ENCODE measurements around the gene CD164L2. TPM values are rescaled to one million over a fixed set of nuclear protein-coding genes. Genes with fewer than 3 reads are reported as not detected.
A peak's percentile ranks its signal among the peaks of the same experiment; 100 is the strongest.

Gene CD164L2
- total and polyA plus RNA-seq, 5 donors from 2014 or later = not detected

DNA sequence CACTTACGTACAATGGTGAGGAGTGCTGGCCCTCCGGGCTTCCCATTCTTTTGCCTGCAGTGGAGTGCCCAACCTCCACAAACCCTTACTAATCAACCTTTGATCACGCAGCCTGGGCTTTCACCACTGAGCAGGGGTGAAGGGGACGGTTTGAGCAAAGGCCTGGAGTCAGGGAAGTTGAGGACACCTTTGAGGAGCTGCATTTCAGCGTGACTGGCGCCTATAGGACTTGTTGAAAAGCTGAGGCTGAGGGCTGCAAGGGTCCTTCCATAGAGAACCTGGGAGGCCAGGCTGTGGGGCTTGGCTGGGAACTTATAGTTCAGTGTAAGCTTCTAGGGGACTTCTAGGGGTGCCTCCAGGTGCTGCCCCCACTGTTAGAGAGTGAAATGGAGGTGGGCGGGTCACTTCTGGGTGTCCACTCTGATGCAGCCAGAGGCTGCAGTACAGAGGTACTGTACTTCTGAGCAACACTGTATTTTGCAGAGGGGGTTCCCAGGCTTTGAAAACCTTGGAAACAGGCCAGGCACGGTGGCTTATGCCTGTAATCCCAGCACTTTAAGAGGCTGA lies 31.5 kb downstream of the CD164L2 start:
- H3K4me1 Mint-ChIP-seq = peaks cover 0 to 31% (median 13%) of the 10 kb centered on the region in 4 donors
- H3K27me3 ChIP-seq (ENCODE audit: control insufficient read depth, insufficient read depth, low read length) = no peaks in the 10 kb centered on the region
- ATAC-seq (ENCODE audit: low read depth in 2 of 2) = no peak
- H3K36me3 Mint-ChIP-seq = peaks cover 15% of the 10 kb centered on the region
- H3K27me3 Mint-ChIP-seq = no peaks in the 10 kb centered on the region
- H3K4me3 Mint-ChIP-seq = peak overlapping the region in 3 of 4 donors; percentile 19 to 75 (median 35)
- H3K36me3 ChIP-seq (ENCODE audit: control insufficient read depth, insufficient read depth, low read length) = peaks cover 17% of the 10 kb centered on the region
- peaks cover 33% of the 10 kb centered on the region for H3K4me1 ChIP-seq (ENCODE audit: control insufficient read depth, insufficient read depth, low read length, poor library complexity, severe bottlenecking)
- H3K27ac ChIP-seq (ENCODE audit: insufficient read depth, low read length, poor library complexity, severe bottlenecking) = no peak overlapping the region
- no peaks in the 10 kb centered on the region for H3K9me3 ChIP-seq (ENCODE audit: control insufficient read depth in 2 of 2, low read length in 2 of 2)
- peak overlapping the region in 2 of 3 donors; percentile 15 to 41 for H3K27ac Mint-ChIP-seq
- H3K9me3 Mint-ChIP-seq = no peaks in the 10 kb centered on the region
- H3K4me3 ChIP-seq (ENCODE audit: low read depth, low read length) = no peak overlapping the region
- no peak for DNase-seq

DNA sequence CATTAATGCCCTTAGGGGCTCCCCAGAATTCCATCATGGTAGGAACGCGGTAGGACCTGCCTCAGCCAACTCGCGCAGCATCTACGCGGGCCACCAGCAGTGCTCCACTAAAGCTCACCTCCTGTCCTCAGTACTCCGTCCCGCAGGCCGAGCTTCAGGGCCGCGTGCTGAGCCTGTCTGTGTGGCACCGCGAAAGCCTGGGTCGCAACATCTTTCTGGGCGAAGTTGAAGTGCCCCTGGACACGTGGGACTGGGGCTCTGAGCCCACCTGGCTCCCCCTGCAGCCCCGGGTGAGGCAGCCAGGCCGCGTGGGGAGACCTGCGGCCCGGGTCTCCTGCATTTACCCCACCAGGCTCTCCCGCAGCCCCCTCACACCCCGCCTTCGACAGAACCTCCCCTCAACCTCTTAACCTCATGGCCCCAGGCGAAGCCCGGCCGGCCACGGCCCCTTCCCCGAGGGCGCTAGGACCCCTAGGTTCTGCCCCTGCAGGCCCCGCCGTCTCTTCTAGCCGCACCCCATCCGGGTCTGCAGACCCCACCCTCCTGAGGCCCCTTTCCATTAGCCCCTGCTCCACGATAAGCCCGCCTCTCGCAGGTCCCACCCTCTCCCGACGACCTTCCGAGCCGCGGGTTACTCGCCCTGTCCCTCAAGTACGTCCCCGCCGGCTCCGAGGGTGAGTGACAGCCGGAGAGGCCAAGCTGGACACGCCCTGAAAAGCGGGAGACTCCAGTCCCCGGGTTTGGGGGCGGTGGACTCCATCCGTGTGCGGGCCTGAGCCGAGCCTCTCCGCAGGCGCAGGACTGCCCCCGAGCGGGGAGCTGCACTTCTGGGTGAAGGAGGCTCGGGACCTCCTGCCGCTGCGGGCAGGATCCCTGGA lies 32.2 kb downstream of the CD164L2 start:
- H3K36me3 Mint-ChIP-seq = peaks cover 20% of the 10 kb centered on the region
- Histone ChIP-seq H3K27ac (ENCODE audit: insufficient read depth, low read length, poor library complexity, severe bottlenecking) (no peak overlapping the region), H3K4me1 (ENCODE audit: control insufficient read depth, insufficient read depth, low read length, poor library complexity, severe bottlenecking) (peaks cover 26% of the 10 kb centered on the region), H3K9me3 (ENCODE audit: control insufficient read depth in 2 of 2, low read length in 2 of 2) (no peaks in the 10 kb centered on the region), H3K36me3 (ENCODE audit: control insufficient read depth, insufficient read depth, low read length) (peaks cover 22% of the 10 kb centered on the region), H3K27me3 (ENCODE audit: control insufficient read depth, insufficient read depth, low read length) (no peaks in the 10 kb centered on the region), H3K4me3 (ENCODE audit: low read depth, low read length) (no peak overlapping the region)
- peak overlapping the region in 2 of 4 donors; percentile 15 to 29 for H3K4me3 Mint-ChIP-seq
- no peak for ATAC-seq (ENCODE audit: low read depth in 2 of 2)
- no peaks in the 10 kb centered on the region for H3K9me3 Mint-ChIP-seq
- no peak for DNase-seq
- peaks cover 0 to 31% (median 11%) of the 10 kb centered on the region in 4 donors for H3K4me1 Mint-ChIP-seq
- H3K27ac Mint-ChIP-seq = no peak overlapping the region
- no peaks in the 10 kb centered on the region for H3K27me3 Mint-ChIP-seq

DNA sequence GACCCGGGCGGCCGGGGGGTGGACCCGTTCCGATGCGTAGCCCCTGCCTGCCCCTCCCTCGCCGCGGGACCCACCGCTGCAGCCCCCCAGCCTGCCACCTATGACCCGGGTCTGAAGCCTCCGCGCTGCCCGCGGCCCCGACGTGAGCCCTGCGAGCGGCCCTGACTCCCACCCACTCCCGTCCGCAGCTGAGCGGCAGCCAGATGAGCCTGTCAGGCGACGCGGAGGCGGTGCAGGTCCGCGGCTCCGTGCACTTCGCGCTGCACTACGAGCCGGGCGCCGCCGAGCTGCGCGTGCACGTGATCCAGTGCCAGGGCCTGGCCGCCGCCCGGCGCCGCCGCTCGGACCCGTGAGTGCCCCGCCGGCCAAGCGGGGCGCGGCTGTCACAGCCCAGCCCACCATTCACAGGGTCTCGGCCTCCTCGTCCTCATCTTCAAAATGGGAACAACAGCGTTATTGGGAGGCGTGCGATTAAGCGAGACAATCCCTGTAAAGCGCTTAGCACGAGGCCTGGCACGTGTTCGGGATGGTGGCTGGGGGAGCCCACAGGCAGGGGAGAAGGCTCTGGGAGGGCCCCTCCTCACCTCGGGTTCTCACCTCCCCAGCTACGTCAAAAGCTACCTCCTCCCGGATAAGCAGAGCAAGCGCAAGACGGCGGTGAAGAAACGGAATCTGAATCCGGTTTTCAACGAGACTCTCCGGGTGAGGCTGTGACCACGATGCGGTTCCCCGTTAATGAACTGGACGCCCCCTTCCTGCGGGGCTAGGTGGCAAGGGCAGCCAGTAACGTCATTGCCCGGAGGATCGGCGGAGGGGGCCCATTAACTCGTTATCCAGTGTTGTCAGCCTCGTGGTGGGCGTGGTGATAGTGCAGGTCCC lies 33.1 kb downstream of the CD164L2 start:
- H3K4me3 ChIP-seq (ENCODE audit: low read depth, low read length) = no peak overlapping the region
- DNase-seq (no peak), ATAC-seq (ENCODE audit: low read depth in 2 of 2) (peak in 1 of 2 donors; percentile 41)
- no peak overlapping the region for H3K27ac ChIP-seq (ENCODE audit: insufficient read depth, low read length, poor library complexity, severe bottlenecking)
- Mint-ChIP-seq H3K27me3 (no peaks in the 10 kb centered on the region), H3K4me1 (peaks cover 0 to 30% (median 6%) of the 10 kb centered on the region in 4 donors), H3K9me3 (no peaks in the 10 kb centered on the region), H3K27ac (peak overlapping the region in 1 of 3 donors; percentile 26), H3K36me3 (peaks cover 20% of the 10 kb centered on the region), H3K4me3 (peak overlapping the region in 2 of 4 donors; percentile 15 to 29)
- H3K36me3 ChIP-seq (ENCODE audit: control insufficient read depth, insufficient read depth, low read length) = peaks cover 29% of the 10 kb centered on the region
- H3K4me1 ChIP-seq (ENCODE audit: control insufficient read depth, insufficient read depth, low read length, poor library complexity, severe bottlenecking) = peaks cover 25% of the 10 kb centered on the region
- H3K27me3 ChIP-seq (ENCODE audit: control insufficient read depth, insufficient read depth, low read length) = no peaks in the 10 kb centered on the region
- H3K9me3 ChIP-seq (ENCODE audit: control insufficient read depth in 2 of 2, low read length in 2 of 2) = no peaks in the 10 kb centered on the region

DNA sequence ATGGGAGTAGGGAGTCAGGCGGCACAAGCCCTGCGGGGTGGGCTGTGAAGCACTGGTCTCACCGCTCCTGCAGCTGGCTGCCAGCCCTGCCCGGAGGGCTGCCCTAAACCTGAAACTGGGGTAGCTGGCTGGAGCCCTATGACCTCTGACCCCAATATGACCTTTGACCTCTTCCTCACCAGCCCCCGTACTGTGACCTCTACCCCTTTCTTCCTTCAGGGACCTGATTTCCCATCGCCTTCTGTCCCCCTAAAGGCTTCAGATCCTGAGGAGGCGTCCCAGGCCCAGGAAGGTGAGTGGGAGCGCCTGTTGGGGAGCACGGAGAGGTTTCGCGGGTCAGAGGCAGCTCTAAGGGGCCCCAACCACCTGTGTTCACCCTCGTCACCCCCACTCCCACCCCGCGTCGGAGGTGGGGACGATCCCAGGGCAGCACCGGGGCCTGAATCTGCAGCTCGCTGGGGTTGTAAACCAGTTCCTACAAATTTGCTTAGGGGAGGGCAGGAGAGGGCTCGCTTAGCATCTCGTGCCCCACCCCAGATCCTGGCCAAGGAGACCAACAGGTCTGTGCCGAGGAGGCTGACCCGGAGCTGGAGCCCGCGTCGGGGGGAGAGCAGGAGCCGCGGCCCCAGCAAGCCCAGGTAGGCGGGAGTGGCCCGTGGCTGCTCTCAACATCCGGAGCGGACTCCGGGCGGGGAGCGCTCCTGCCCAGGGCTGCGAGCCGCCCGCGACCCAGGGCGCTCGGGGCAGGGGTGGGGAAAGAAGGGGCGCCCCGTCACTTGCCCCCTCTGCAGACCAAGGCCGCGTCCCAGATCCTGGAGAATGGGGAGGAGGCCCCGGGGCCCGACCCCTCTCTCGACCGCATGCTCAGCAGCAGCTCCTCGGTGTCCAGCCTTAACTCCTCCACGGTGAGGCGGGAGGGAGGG lies 34.0 kb downstream of the CD164L2 start:
- Histone ChIP-seq H3K36me3 (ENCODE audit: control insufficient read depth, insufficient read depth, low read length) (peaks cover 30% of the 10 kb centered on the region), H3K27ac (ENCODE audit: insufficient read depth, low read length, poor library complexity, severe bottlenecking) (peak overlapping the region; percentile 30), H3K9me3 (ENCODE audit: control insufficient read depth in 2 of 2, low read length in 2 of 2) (no peaks in the 10 kb centered on the region), H3K4me3 (ENCODE audit: low read depth, low read length) (no peak overlapping the region), H3K4me1 (ENCODE audit: control insufficient read depth, insufficient read depth, low read length, poor library complexity, severe bottlenecking) (peaks cover 32% of the 10 kb centered on the region), H3K27me3 (ENCODE audit: control insufficient read depth, insufficient read depth, low read length) (no peaks in the 10 kb centered on the region)
- no peaks in the 10 kb centered on the region for H3K9me3 Mint-ChIP-seq
- peaks cover 24% of the 10 kb centered on the region for H3K36me3 Mint-ChIP-seq
- H3K4me3 Mint-ChIP-seq = peak overlapping the region in 3 of 4 donors; percentile 41 to 69 (median 68)
- H3K4me1 Mint-ChIP-seq = peaks cover 0 to 35% (median 9%) of the 10 kb centered on the region in 4 donors
- no peaks in the 10 kb centered on the region for H3K27me3 Mint-ChIP-seq
- ATAC-seq (ENCODE audit: low read depth in 2 of 2) (peak; percentile 70 to 78), DNase-seq (peak in 2 of 3 donors; percentile 33 to 49)
- H3K27ac Mint-ChIP-seq = peak overlapping the region; percentile 14 to 65 (median 36)

DNA sequence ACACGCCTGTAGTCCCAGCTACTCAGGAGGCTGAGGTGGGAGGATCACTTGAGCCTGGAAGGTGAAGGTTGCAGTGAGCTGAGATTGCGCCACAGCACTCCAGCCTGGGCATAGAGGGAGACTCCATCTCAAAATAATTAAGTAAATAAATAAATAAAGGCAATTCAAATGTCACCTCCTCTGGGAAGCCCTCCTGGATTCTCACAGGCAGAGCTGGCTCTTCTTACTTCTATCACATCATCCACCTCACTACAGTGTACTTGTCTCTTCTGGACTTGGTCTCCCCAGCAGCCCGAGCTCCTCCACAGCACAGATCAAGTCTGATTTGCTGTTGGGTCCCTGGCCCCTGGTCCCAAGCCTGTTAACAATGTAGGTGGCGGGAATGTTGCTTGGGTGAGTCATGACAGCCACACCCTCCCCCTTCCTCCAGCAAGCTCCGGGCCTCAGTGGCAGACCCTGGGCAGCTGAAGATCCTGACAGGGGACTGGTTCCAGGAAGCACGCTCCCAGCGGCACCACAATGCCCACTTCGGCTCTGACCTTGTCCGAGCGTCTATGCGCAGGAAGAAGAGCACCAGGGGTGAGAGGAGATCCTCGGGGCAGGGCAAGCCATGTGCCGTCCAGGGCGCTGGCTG lies 36.0 kb downstream of the CD164L2 start:
- peaks cover 44% of the 10 kb centered on the region for H3K4me1 ChIP-seq (ENCODE audit: control insufficient read depth, insufficient read depth, low read length, poor library complexity, severe bottlenecking)
- no peak overlapping the region for H3K4me3 Mint-ChIP-seq

DNA sequence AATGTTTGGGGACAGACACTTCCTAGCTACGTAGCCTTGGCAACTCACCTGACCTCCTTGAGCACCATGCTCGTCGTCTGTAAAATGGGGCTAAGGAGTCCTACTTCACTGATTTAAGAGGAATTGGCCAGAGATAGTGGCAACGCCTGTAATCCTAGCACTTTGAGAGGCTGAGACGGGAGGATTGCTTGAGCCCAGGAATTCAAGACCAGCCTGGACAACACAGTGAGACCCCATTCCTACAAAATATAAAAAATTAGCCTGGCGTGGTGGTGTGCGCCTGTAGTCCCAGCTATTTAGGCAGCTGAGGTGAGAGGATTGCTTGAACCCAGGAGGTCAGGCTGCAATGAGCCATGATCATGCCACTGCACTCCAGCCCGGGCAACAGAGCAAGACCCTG lies 36.8 kb downstream of the CD164L2 start:
- H3K27ac ChIP-seq (ENCODE audit: insufficient read depth, low read length, poor library complexity, severe bottlenecking) = no peak overlapping the region
- DNase-seq (no peak), ATAC-seq (ENCODE audit: low read depth in 2 of 2) (no peak)
- Mint-ChIP-seq H3K27me3 (no peaks in the 10 kb centered on the region), H3K27ac (peak overlapping the region in 2 of 3 donors; percentile 31 to 56), H3K36me3 (peaks cover 22% of the 10 kb centered on the region), H3K9me3 (no peaks in the 10 kb centered on the region), H3K4me3 (peak overlapping the region in 3 of 4 donors; percentile 62 to 93 (median 71)), H3K4me1 (peaks cover 4 to 45% (median 22%) of the 10 kb centered on the region in 4 donors)
- no peak overlapping the region for H3K4me3 ChIP-seq (ENCODE audit: low read depth, low read length)
- no peaks in the 10 kb centered on the region for H3K27me3 ChIP-seq (ENCODE audit: control insufficient read depth, insufficient read depth, low read length)
- H3K9me3 ChIP-seq (ENCODE audit: control insufficient read depth in 2 of 2, low read length in 2 of 2) = no peaks in the 10 kb centered on the region
- H3K36me3 ChIP-seq (ENCODE audit: control insufficient read depth, insufficient read depth, low read length) = peaks cover 30% of the 10 kb centered on the region
- H3K4me1 ChIP-seq (ENCODE audit: control insufficient read depth, insufficient read depth, low read length, poor library complexity, severe bottlenecking) = peaks cover 50% of the 10 kb centered on the region

More for the DNA sequence above, 36.0 kb downstream of the CD164L2 start:
- Mint-ChIP-seq H3K9me3 (no peaks in the 10 kb centered on the region), H3K27me3 (no peaks in the 10 kb centered on the region), H3K36me3 (peaks cover 26% of the 10 kb centered on the region), H3K4me1 (peaks cover 4 to 43% (median 20%) of the 10 kb centered on the region in 4 donors), H3K27ac (no peak overlapping the region)
- DNase-seq (no peak), ATAC-seq (ENCODE audit: low read depth in 2 of 2) (no peak)
- no peak overlapping the region for H3K4me3 ChIP-seq (ENCODE audit: low read depth, low read length)
- no peaks in the 10 kb centered on the region for H3K9me3 ChIP-seq (ENCODE audit: control insufficient read depth in 2 of 2, low read length in 2 of 2)
- H3K27me3 ChIP-seq (ENCODE audit: control insufficient read depth, insufficient read depth, low read length) = no peaks in the 10 kb centered on the region
- H3K36me3 ChIP-seq (ENCODE audit: control insufficient read depth, insufficient read depth, low read length) = peaks cover 30% of the 10 kb centered on the region
- no peak overlapping the region for H3K27ac ChIP-seq (ENCODE audit: insufficient read depth, low read length, poor library complexity, severe bottlenecking)
